ENCODE data around the gene DNAH14. TPM values are rescaled to one million over a fixed set of nuclear protein-coding genes. Genes with fewer than 3 reads are reported as not detected.

DNAH14 gene
- total and polyA plus RNA-seq, 10 of the 15 experiments (the other 5 are each of a cell fraction or from before 2014, with no cell fraction given) = 2.0 to 7.9 (median 4.8) TPM

GRCh38 chr1:225418598-225418997, 489.1 kb downstream of the DNAH14 start:
- no peak for DNase-seq (ENCODE audit: low read depth, low spot score)
- Histone ChIP-seq H2AFZ (ENCODE audit: control insufficient read depth, low read depth, low read length) (no peak overlapping the region), H3K4me3 (no peak overlapping the region), H3K36me3 (ENCODE audit: control insufficient read depth in 2 of 2, insufficient read depth in 2 of 2, low read length in 1 of 2) (peaks cover 9 to 47% of the 10 kb centered on the region in 2 experiments), H3K9me3 (replicated peaks; ENCODE audit: control insufficient read depth, insufficient read depth, low read length) (no peaks in the 10 kb centered on the region), H3K4me2 (ENCODE audit: control insufficient read depth, insufficient read depth) (no peak overlapping the region), H3K4me1 (ENCODE audit: control insufficient read depth, insufficient read depth, low read length) (0 out of 2 replicates have a peak, but pooled peaks cover 3% of the 10 kb centered on the region), H3K27me3 (replicated peaks in 1 of 2; ENCODE audit: control insufficient read depth in 2 of 2, insufficient read depth in 2 of 2, low read length in 1 of 2) (no peaks in the 10 kb centered on the region), H3K79me2 (ENCODE audit: control insufficient read depth, insufficient read depth, low read length) (peaks cover 30% of the 10 kb centered on the region), H4K20me1 (ENCODE audit: control insufficient read depth, insufficient read depth) (no peaks in the 10 kb centered on the region), H3K27ac (ENCODE audit: control insufficient read depth, insufficient read depth) (no peak overlapping the region), H3K9ac (ENCODE audit: control insufficient read depth, insufficient read depth, low read length) (no peak overlapping the region)
- intact Hi-C loops (cut with micrococcal nuclease; ENCODE audit: unreplicated experiment) (no loop called here), in situ Hi-C loops (cut with MboI) (no loop called here)
- ChIA-PET CTCF (interaction anchor here (1.0 to 1.3 kb wide), 3 partner anchors 8 to 23 kb away, joined by 3 to 4 read pairs (median 3); no protein-coding TSS in a partner anchor), POLR2A (interaction anchor here (0.6 kb wide), 1 partner anchor 627 kb away, joined by 4 read pairs; no protein-coding TSS in a partner anchor), SMC1A (ENCODE audit: uncharacterized antibody, unreplicated experiment) (interaction anchor here (0.6 to 0.7 kb wide), 2 partner anchors 9 to 146 kb away, joined by 3 read pairs; no protein-coding TSS in a partner anchor), RAD21 (ENCODE audit: unreplicated experiment) (interaction anchor here (0.8 to 1.0 kb wide), 2 partner anchors 22 to 762 kb away, joined by 3 to 6 read pairs; no protein-coding TSS in a partner anchor)
- WGBS (ENCODE audit: insufficient coverage, insufficient replicate concordance, low lambda C conversion rate, missing lambda C conversion rate) = 100% methylated on average over 4 of the region's 4 CpGs
- TF ChIP-seq BMI1 (IDR thresholded peaks at IDR 0.05; ENCODE audit: borderline replicate concordance) (no peak), GABPA (IDR thresholded peaks at IDR 0.05; ENCODE audit: low read depth) (no peak), SMC3 (IDR thresholded peaks at IDR 0.05; ENCODE audit: borderline replicate concordance, low read length) (no peak), RFX5 (IDR thresholded peaks at IDR 0.05; ENCODE audit: low read depth, low read length) (no peak), SPI1 (IDR thresholded peaks at IDR 0.05; ENCODE audit: borderline replicate concordance, insufficient read depth, low read depth, low read length) (no peak), CREB1 (IDR thresholded peaks at IDR 0.05; ENCODE audit: low read depth) (no peak)
- TF ChIP-seq, protein P1, sequence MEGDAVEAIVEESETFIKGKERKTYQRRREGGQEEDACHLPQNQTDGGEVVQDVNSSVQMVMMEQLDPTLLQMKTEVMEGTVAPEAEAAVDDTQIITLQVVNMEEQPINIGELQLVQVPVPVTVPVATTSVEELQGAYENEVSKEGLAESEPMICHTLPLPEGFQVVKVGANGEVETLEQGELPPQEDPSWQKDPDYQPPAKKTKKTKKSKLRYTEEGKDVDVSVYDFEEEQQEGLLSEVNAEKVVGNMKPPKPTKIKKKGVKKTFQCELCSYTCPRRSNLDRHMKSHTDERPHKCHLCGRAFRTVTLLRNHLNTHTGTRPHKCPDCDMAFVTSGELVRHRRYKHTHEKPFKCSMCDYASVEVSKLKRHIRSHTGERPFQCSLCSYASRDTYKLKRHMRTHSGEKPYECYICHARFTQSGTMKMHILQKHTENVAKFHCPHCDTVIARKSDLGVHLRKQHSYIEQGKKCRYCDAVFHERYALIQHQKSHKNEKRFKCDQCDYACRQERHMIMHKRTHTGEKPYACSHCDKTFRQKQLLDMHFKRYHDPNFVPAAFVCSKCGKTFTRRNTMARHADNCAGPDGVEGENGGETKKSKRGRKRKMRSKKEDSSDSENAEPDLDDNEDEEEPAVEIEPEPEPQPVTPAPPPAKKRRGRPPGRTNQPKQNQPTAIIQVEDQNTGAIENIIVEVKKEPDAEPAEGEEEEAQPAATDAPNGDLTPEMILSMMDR (IDR thresholded peaks at IDR 0.05 in 2 of 3, conservative IDR thresholded peaks at IDR 0.05 in 1 of 3; ENCODE audit: control insufficient read depth in 2 of 3, extremely low read depth in 1 of 3, insufficient read depth in 1 of 3, low read depth in 3 of 3, low read length in 3 of 3) = no peak
- BruUV-seq (replicated peaks) = no TSS peak
- no peak for ATAC-seq
- FAIRE-seq = no peak

All from GM12878 (cell line).